Left lung (tissue), 10 donors: ENCODE results near the gene C13orf46. TPM values are rescaled to one million over a fixed set of nuclear protein-coding genes. Genes with fewer than 3 reads are reported as not detected.

ENCODE experiments used
- ATAC-seq: fragments of 200-7000 bp; cut with Tn5 transposase; one replicate; pipeline ENCODE4 v1.9.1; 2020; ENCODE audit warnings: moderate library complexity
- DNase-seq, 4 donors: peaks; one replicate each; pipeline ENCODE4 v3.0.0-alpha.2; 2013 to 2020
- H3K27ac ChIP-seq, 2 donors: fragments of 200-600 bp; sonication (generic) in 1 of 2; one replicate each; pipeline versions ENCODE4 v1.5.0 to v1.8.0; 2020 to 2021
- H3K27me3 ChIP-seq, 2 donors: fragments of 200-600 bp; sonication (generic) in 1 of 2; one replicate each; pipeline versions ENCODE4 v1.5.0 to v1.8.0; 2020 to 2021
- H3K36me3 ChIP-seq, 2 donors: fragments of 200-600 bp; sonication (generic) in 1 of 2; one replicate each; pipeline versions ENCODE4 v1.5.0 to v1.8.0; 2020 to 2021
- H3K4me1 ChIP-seq, 2 donors: fragments of 200-600 bp; one replicate each; pipeline ENCODE4 v1.8.0; 2021
- H3K4me3 ChIP-seq, 2 donors: fragments of 200-600 bp; sonication (generic) in 1 of 2; one replicate each; pipeline versions ENCODE4 v1.5.0 to v1.8.0; 2020 to 2021; ENCODE audit warnings: mild to moderate bottlenecking in 1 of 2
- H3K9me3 ChIP-seq, 2 donors: fragments of 200-600 bp; sonication (generic) in 1 of 2; one replicate each; pipeline versions ENCODE4 v1.5.0 to v1.8.0; 2020 to 2021
- intact Hi-C, 2 donors: fragments of 100-400 bp; cut with DNase I; formaldehyde crosslinking; loops; one replicate each; pipeline versions ENCODE4 v1.11.2 to v1.14.2; 2022
- polyA plus RNA-seq, 6 donors: library from polyadenylated mRNA; unstranded; fragments of 120-200 nt; gene quantifications; one replicate each; pipeline ENCODE4 v1.2.1, GENCODE V29; 2013; ENCODE audit not compliant: insufficient read length in 6 of 6
- total RNA-seq, 2 donors: library from RNA; stranded (reverse); fragmentation: NEBNext Ultra II Directional; extraction: Animal tissue kit (Norgen Biotek cat#: 25700); gene quantifications; one replicate each; pipeline ENCODE4 v1.2.1, GENCODE V29; 2021
- TF ChIP-seq, protein P1 (sequence below), 2 donors: fragments of 200-600 bp; sonication (generic) in 1 of 2; IDR thresholded peaks; one replicate each; pipeline versions ENCODE4 v1.5.0 to v1.8.0; 2021; ENCODE audit warnings: antibody characterized with exemption in 2 of 2
- donor health status: DM: no; HTN: yes; CAD: no.
- donor health status: DM: no; HTN: no; CAD: no.

Gene C13orf46
- total and polyA plus RNA-seq, 8 donors, result 0.10 to 7.5 (median 0.29) TPM

DNA sequence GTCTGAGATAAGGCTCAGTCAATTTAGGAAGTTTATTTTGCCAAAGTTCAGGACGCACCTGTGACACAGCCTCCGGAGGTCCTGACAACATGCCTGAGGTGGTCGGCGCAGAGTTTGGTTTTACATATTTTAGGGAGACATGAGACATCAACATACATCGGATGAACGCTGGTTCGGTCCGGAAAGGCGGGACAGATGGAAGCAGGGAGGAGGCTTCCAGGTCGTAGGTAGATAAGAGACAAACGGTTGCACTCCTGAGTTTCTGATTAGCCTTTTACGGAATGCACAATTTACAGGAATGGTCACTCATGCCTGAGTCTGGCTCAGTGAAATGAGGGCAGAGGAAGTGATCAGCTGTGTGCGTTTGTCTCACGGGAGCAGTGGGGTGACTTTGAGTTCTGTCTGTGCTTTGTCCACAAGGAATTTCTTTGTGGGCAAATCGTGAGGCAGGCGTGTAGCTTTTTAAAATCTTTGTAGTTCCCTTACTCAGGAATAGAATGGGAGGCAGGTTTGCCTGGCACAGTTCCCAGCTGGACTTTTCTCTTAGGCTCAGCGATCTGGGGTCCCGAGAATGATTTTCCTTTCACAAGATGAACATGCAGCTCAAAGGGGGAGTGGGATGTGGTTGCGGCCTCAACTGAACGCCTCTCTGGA, 36.2 kb downstream of the C13orf46 start:
- peaks cover 0 to 7% of the 10 kb centered on the region in 2 donors for H3K4me1 ChIP-seq
- no peaks in the 10 kb centered on the region for H3K36me3 ChIP-seq
- intact Hi-C loops, result loop anchor here in 1 of 2 donors (10.0 kb wide), 1 partner anchor 133 kb away; no protein-coding TSS in a partner anchor
- no peak overlapping the region for H3K27ac ChIP-seq
- DNase-seq, result peak in 2 of 4 donors; percentile 12 to 25
- no peak for ATAC-seq
- TF ChIP-seq, protein P1, sequence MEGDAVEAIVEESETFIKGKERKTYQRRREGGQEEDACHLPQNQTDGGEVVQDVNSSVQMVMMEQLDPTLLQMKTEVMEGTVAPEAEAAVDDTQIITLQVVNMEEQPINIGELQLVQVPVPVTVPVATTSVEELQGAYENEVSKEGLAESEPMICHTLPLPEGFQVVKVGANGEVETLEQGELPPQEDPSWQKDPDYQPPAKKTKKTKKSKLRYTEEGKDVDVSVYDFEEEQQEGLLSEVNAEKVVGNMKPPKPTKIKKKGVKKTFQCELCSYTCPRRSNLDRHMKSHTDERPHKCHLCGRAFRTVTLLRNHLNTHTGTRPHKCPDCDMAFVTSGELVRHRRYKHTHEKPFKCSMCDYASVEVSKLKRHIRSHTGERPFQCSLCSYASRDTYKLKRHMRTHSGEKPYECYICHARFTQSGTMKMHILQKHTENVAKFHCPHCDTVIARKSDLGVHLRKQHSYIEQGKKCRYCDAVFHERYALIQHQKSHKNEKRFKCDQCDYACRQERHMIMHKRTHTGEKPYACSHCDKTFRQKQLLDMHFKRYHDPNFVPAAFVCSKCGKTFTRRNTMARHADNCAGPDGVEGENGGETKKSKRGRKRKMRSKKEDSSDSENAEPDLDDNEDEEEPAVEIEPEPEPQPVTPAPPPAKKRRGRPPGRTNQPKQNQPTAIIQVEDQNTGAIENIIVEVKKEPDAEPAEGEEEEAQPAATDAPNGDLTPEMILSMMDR (IDR thresholded peaks at IDR 0.05), result no peak
- no peaks in the 10 kb centered on the region for H3K9me3 ChIP-seq
- no peak overlapping the region for H3K4me3 ChIP-seq
- peaks cover 0 to 27% of the 10 kb centered on the region in 2 donors for H3K27me3 ChIP-seq

DNA sequence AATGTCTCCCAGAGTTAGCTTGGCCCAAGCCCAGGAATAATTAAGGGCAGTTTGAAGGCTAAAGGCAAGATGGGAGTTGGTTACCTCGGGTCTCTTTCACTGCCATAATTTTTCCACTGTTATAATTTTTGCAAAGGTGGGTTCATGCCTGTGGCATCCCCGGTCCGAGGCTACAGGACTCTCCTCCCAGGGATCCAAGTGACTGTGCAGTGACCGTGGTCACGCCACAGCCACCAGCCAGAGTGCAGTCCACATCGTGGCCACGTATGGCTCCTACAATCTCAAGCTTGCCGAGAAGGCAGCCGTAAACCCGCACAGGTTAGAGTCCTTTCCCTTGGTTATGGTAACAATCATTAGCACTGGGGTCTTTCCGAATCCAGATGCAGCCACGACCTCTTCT, 36.8 kb downstream of the C13orf46 start:
- ATAC-seq (no peak), DNase-seq (peak in 2 of 4 donors; percentile 23 to 30)
- Histone ChIP-seq H3K4me1 (peaks cover 0 to 7% of the 10 kb centered on the region in 2 donors), H3K36me3 (no peaks in the 10 kb centered on the region), H3K27me3 (peaks cover 0 to 28% of the 10 kb centered on the region in 2 donors), H3K4me3 (no peak overlapping the region), H3K9me3 (no peaks in the 10 kb centered on the region), H3K27ac (no peak overlapping the region)
- TF ChIP-seq, protein P1 (IDR thresholded peaks at IDR 0.05), result no peak
- intact Hi-C loops, result loop anchor here in 1 of 2 donors (10.0 kb wide), 1 partner anchor 132 kb away; no protein-coding TSS in a partner anchor

DNA sequence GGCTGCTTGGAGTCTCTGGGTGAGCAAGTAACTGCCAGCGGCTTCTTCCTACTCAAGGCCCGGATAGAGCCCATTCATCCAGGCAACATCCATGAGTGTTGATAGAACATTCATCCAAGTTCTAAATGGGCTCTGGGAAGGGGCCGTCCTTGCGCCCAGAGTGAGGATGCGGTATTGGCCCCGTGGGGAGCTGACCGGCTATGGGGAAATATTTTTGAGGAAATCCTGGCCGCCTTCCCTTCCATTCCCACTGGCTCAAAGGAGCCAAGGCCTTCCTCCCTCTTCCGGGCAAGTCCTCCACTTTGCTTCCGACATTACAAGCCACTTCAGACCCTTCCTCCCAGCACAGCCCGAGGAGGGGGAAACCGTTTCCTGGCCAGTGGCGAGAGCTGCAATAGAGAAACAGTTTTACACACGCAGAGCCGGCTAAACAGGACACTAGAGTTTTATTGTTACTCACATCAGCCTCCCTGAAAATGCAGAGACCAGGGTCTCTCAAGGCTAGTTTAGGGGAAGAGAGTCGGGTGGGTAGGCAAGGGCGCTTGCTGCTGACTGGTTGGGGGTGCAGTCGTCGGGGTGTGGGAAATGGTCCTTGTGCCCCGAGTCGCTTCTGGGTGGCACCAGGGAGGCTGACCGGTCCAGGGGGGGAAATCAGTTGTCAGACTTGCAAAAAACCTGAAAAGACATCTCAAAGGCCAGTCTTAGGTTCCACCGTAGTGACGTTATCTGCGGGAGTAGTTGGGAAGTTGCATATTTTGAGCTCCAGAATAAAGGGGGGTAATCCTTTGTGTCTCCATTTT, 37.5 kb downstream of the C13orf46 start:
- intact Hi-C loops, result loop anchor here in 1 of 2 donors (10.0 kb wide), 1 partner anchor 132 kb away; no protein-coding TSS in a partner anchor
- no peak for ATAC-seq
- peak in 2 of 4 donors; percentile 24 to 62 for DNase-seq

DNA sequence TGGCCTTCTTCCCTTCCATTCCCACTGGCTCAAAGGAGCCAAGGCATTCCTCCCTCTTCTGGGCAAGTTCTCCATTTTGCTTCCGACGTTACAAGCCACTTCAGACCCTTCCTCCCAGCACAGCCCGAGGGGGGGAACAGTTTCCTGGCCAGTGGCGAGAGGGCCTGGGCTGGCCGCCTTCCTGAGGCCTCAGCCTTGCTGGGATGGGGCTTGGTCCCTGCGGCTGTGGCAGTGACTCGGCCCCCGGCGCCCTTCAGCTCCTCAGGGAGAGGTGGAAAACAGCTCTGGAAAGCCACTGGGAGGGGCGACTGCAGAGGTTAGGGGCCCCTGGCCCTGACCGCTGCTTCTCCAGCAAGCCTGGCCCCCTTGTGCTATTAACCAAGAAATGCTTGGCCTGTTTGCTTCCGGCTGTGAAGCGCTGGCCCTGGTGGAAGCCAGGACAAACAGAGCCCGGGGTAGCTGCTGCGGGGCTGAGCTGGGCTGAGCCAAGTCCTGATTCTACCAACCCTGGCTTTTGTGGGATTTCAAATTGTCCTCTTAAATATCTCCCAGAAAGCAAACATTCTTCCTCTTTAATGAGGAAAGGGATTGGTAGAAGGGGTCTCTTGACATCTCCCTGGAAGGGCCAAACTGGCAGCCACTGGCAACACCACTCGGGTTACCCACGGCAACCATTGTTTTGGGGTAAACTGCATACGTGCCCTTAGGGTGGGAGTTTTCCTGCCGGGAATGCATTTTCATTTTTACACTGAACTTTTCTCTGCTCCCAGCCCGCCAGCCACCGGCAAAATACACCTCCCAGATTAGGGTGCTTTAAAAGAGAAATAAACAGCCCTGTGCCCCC, 38.7 kb downstream of the C13orf46 start:
- no peak overlapping the region for H3K27ac ChIP-seq
- intact Hi-C loops, result loop anchor here in 1 of 2 donors (10.0 kb wide), 1 partner anchor 130 kb away; no protein-coding TSS in a partner anchor
- ATAC-seq (peak; percentile 52), DNase-seq (peak in 3 of 4 donors; percentile 27 to 63 (median 58))
- no peaks in the 10 kb centered on the region for H3K9me3 ChIP-seq
- H3K4me3 ChIP-seq, result no peak overlapping the region
- H3K27me3 ChIP-seq, result peaks cover 0 to 28% of the 10 kb centered on the region in 2 donors
- H3K36me3 ChIP-seq, result no peaks in the 10 kb centered on the region
- H3K4me1 ChIP-seq, result peaks cover 0 to 7% of the 10 kb centered on the region in 2 donors
- TF ChIP-seq, protein P1 (IDR thresholded peaks at IDR 0.05), result no peak

More for the DNA sequence above, 37.5 kb downstream of the C13orf46 start:
- TF ChIP-seq, protein P1 (IDR thresholded peaks at IDR 0.05), result no peak
- Histone ChIP-seq H3K27ac (no peak overlapping the region), H3K9me3 (no peaks in the 10 kb centered on the region), H3K4me3 (no peak overlapping the region), H3K27me3 (peaks cover 0 to 28% of the 10 kb centered on the region in 2 donors), H3K36me3 (no peaks in the 10 kb centered on the region), H3K4me1 (peaks cover 0 to 7% of the 10 kb centered on the region in 2 donors)
